ENCODE data around the gene ZBED3.

ZBED3 gene

DNA sequence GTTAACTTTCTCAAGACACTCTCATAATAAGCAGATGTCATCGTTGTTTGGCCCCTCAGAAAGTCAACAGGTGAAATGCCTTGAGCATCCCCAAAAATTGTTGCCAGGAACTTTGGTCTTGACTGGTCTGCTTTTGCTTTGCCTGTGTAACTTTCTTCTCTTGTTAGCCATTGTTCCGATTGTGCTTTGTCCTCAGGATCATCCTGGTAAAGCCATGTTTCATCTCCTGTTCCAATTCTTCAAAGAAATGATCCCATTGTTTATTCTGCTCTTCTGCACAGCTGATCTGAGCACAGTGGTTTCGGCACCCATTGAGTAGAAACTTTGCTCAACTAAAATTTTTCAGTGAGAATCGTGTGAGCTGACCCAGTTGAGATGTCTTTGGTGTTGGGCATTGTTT lies 8.1 kb upstream of the ZBED3 start:
- H3K27ac ChIP-seq = no peak overlapping the region
- TF ChIP-seq, protein P1, sequence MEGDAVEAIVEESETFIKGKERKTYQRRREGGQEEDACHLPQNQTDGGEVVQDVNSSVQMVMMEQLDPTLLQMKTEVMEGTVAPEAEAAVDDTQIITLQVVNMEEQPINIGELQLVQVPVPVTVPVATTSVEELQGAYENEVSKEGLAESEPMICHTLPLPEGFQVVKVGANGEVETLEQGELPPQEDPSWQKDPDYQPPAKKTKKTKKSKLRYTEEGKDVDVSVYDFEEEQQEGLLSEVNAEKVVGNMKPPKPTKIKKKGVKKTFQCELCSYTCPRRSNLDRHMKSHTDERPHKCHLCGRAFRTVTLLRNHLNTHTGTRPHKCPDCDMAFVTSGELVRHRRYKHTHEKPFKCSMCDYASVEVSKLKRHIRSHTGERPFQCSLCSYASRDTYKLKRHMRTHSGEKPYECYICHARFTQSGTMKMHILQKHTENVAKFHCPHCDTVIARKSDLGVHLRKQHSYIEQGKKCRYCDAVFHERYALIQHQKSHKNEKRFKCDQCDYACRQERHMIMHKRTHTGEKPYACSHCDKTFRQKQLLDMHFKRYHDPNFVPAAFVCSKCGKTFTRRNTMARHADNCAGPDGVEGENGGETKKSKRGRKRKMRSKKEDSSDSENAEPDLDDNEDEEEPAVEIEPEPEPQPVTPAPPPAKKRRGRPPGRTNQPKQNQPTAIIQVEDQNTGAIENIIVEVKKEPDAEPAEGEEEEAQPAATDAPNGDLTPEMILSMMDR (conservative IDR thresholded peaks at IDR 0.05) = no peak

DNA sequence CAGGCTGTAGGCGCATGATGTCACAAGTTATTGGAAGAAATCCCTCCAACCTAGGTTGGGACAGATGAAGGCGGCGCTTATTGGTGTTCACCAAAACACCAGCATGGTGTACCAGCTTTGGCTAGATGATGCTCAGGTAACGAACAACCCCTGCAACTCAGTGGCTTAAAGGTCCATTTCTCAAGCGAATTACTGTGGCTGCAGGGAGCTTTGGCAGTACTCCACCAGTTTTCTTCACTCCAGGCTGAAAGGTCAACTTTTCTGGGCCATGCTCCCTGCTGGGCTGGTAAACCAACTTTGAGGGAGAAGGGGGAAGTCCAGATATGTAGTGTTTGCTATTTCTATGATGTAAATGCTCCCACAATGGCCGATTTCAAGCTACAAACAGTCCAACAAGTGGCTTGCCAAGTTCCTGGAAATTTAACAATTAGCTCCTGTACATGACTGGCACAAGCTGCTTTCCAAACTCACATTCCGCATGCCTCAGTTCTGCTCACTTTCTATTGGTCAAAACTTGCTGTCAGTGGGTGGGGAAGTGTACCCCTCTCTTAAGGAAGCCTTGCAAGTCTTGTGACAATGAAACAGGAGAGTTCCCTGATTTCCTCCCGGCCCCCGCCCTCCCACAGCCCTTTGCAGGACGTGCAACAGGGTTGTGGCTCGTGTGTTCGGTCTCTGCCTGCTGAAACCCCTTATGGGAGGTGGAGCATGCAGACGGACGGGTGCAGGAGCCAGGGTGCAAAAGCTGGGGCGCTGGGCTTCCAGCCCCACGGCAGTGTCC lies 588 bp upstream of the ZBED3 start:
- H3K27ac ChIP-seq = peak overlapping the region; percentile 99
- TF ChIP-seq, protein P1 (conservative IDR thresholded peaks at IDR 0.05) = no peak

DNA sequence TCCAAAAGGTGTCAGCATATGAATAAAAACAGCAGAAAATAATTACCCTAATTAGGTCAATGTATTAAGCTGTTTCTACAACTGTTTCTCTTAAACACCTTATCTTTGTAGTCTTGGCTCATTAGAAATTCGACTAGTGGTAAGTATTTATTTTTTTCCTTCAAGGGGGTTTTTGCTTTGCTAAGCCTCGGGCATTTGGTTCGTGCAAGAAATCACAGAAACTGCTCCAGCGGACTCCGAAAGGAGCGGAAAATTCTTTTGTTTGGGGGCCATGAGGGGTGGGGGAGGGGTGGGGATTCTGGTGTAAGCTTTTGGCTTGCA lies 757 bp downstream of the ZBED3 start:
- peak overlapping the region; percentile 99 for H3K27ac ChIP-seq
- TF ChIP-seq, protein P1 (conservative IDR thresholded peaks at IDR 0.05) = no peak

DNA sequence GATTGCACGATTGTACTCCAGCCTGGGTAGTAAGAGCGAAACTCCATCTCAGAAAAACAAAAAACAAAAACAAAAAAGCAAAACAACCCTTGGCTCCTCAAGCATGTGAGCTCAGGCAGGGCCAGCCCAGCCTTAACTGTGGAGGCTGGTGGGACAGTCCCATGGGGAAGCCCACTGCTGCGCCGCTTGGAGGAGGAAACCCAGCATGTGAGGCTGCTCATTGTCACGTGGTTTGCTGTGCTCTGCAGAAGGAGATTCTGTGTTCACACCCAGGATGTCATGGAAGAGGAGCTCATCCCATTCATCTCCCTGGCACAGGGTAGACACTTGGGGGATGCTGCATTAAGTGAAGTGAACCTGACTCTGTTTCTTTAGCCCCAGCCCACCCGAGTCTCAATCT lies 4.0 kb downstream of the ZBED3 start:
- no peak overlapping the region for H3K27ac ChIP-seq
- TF ChIP-seq, protein P1 (conservative IDR thresholded peaks at IDR 0.05) = no peak

DNA sequence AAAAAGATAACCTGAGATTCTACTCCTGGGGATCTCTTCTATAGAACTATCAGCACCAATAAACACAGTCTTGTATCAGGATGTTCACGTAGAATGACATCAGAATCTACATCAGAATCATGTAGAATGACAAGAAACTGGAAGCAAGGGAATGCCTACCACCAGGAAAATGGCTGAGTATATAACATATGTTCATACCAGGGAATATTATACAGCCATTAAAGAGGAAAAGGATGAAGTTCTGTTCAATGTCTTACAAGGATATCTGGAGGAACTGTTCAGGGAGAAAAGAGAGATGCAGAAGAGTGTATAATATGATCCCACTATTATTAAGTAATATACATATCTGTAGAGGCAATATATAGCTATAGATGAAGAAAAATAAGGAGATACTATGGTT lies 4.8 kb downstream of the ZBED3 start:
- TF ChIP-seq, protein P1 (conservative IDR thresholded peaks at IDR 0.05) = no peak
- H3K27ac ChIP-seq = no peak overlapping the region

DNA sequence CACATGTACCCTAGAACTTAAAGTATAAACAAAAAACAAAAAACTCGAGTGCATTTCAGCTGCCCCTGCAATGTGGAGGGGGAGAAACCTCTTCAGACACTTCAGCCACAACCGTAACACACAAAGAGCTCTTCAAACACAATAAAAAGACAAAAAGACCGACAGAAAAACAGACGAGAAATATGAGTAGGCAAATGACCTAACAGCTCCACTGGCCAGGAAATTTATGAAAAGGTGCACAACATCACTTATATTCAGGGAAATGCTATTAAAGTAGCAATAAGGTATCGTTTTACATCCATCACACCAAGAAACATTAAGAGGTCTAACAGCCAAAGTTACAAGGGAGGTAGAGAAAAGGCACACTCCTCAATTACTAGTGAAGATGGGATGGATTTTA lies 6.2 kb downstream of the ZBED3 start:
- peak overlapping the region; percentile 10; the same call in 1 of the 2 replicates for H3K27ac ChIP-seq
- TF ChIP-seq, protein P1 (conservative IDR thresholded peaks at IDR 0.05) = no peak

DNA sequence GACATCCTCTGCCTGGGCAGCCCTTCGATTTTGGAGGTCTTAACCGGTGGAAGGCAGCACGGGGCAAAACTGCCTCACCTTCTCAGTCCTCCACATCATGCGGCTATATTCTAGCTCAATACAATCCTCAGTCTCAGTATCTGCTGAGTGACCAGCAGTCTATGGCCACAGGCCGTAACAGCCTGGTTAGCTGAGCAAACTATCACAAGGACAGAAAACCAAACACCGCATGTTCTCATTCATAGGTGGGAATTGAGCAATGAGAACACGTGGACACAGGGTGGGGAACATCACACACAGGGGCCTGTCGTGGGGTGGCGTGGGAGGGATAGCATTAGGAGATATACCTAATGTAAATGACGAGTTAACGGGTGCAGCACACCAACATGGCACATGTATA lies 6.6 kb downstream of the ZBED3 start:
- H3K27ac ChIP-seq = peak overlapping the region; percentile 10; the same call in 1 of the 2 replicates

DNA sequence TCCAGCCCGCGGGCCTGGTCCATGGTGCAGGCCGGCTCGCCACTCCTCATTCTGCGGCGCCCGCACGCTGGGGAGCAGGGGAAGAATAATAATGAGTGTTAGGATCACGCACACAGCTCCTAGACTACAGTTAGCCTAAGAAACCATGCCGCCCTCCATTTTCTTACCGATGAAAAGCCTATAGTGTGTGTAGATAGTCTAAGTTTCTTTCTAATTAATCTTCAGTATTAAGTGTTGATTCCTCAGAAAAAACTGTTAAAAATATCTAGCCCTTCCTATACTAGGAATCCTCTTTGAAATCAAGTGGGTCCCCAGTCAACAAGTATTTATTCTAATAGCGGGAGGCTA lies 9.3 kb downstream of the ZBED3 start:
- H3K27ac ChIP-seq = no peak overlapping the region

More for the DNA sequence above, 9.3 kb downstream of the ZBED3 start:
- TF ChIP-seq, protein P1 (conservative IDR thresholded peaks at IDR 0.05) = no peak

All from VCaP (cell line).